ENCODE data around the gene CNTNAP5. TPM values are rescaled to one million over a fixed set of nuclear protein-coding genes. Genes with fewer than 3 reads are reported as not detected.

CNTNAP5 gene
- total and polyA plus RNA-seq, 2 of the 8 experiments (the other 6 are each of a cell fraction or from before 2014, with no cell fraction given) = 0.11 to 0.76 TPM

DNA sequence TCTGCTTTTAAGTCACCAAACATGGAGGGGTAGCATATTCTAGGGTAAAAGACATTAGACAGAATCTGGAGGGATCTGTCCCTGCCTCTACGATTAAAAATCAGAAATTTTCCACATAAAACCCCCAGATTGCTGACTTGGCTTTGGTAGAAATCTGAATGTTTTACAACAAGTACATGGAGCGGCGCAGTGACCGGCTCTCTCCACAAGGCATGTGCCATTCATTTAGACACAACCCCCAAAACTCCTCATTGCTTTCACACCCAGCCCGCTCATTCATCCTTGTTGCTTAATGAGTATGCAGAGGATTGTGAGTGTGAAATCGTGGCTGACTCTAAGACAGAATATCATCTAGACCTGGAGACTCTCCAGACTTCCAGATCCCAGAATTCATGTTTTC, 140.6 kb downstream of the CNTNAP5 start (continued):
- no peak for TF ChIP-seq CHD7 (IDR thresholded peaks at IDR 0.05; ENCODE audit: insufficient replicate concordance, low read length)
- TF ChIP-seq MAX (IDR thresholded peaks at IDR 0.05) = no peak
- TF ChIP-seq CREB1 (IDR thresholded peaks at IDR 0.05) = no peak
- TF ChIP-seq, protein P1, sequence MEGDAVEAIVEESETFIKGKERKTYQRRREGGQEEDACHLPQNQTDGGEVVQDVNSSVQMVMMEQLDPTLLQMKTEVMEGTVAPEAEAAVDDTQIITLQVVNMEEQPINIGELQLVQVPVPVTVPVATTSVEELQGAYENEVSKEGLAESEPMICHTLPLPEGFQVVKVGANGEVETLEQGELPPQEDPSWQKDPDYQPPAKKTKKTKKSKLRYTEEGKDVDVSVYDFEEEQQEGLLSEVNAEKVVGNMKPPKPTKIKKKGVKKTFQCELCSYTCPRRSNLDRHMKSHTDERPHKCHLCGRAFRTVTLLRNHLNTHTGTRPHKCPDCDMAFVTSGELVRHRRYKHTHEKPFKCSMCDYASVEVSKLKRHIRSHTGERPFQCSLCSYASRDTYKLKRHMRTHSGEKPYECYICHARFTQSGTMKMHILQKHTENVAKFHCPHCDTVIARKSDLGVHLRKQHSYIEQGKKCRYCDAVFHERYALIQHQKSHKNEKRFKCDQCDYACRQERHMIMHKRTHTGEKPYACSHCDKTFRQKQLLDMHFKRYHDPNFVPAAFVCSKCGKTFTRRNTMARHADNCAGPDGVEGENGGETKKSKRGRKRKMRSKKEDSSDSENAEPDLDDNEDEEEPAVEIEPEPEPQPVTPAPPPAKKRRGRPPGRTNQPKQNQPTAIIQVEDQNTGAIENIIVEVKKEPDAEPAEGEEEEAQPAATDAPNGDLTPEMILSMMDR (IDR thresholded peaks at IDR 0.05; ENCODE audit: control extremely low read depth in 1 of 3, insufficient read depth in 1 of 3, low read depth in 1 of 3, low read length in 3 of 3) = no peak
- TF ChIP-seq HDAC6 (IDR thresholded peaks at IDR 0.05; ENCODE audit: low read depth, low read length) = no peak
- TF ChIP-seq, protein P2, sequence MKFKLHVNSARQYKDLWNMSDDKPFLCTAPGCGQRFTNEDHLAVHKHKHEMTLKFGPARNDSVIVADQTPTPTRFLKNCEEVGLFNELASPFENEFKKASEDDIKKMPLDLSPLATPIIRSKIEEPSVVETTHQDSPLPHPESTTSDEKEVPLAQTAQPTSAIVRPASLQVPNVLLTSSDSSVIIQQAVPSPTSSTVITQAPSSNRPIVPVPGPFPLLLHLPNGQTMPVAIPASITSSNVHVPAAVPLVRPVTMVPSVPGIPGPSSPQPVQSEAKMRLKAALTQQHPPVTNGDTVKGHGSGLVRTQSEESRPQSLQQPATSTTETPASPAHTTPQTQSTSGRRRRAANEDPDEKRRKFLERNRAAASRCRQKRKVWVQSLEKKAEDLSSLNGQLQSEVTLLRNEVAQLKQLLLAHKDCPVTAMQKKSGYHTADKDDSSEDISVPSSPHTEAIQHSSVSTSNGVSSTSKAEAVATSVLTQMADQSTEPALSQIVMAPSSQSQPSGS (IDR thresholded peaks at IDR 0.05; ENCODE audit: low read length) = no peak

Measured in H1 (cell line).